GM23338 (cell line): ENCODE measurements around the gene RPL31. TPM values are rescaled to one million over a fixed set of nuclear protein-coding genes. Genes with fewer than 3 reads are reported as not detected.

Experiments used
- CREB1 ChIP-seq: fragments of 250-450 bp; sonication (Bioruptor Pico); IDR thresholded peaks from 2 replicates; pipeline ENCODE4 v1.5.0; 2020; ENCODE audit warnings: low read depth, mild to moderate bottlenecking, moderate library complexity
- CTCF ChIP-seq, 2 experiments: fragments of 200-600 bp in 1 of 2; sonication (generic) in 1 of 2; conservative IDR thresholded peaks; 2 replicates each; pipeline versions ENCODE4 v1.5.1 to v1.6.1; 2016 to 2017; ENCODE audit warnings: antibody characterized with exemption in 2 of 2, low read depth in 2 of 2, mild to moderate bottlenecking in 2 of 2, moderate library complexity in 1 of 2
- ETS1 ChIP-seq: IDR thresholded peaks from 2 replicates; pipeline ENCODE4 v1.6.1; 2016; ENCODE audit warnings: antibody characterized with exemption
- EZH2 ChIP-seq: fragments of 200-600 bp; sonication (generic); IDR thresholded peaks from one replicate; pipeline ENCODE4 v1.8.0; 2017; ENCODE audit warnings: antibody characterized with exemption, mild to moderate bottlenecking, low read depth; ENCODE audit not compliant: unreplicated experiment
- EZH2phosphoT487 ChIP-seq: fragments of 200-600 bp; sonication (generic); IDR thresholded peaks from one replicate; pipeline ENCODE4 v1.8.1; 2018; ENCODE audit warnings: antibody characterized with exemption; ENCODE audit not compliant: unreplicated experiment
- POLR2AphosphoS5 ChIP-seq: IDR thresholded peaks from 2 replicates; pipeline ENCODE4 v1.6.1; 2016; ENCODE audit warnings: antibody characterized with exemption, low read depth
- ZNF462 ChIP-seq: fragments of 250-450 bp; sonication (Bioruptor Pico); IDR thresholded peaks from 2 replicates; pipeline ENCODE4 v1.5.0; 2020; ENCODE audit warnings: mild to moderate bottlenecking, moderate library complexity
- polyA plus RNA-seq: library from polyadenylated mRNA; unstranded; fragments of >200 nt; fragmentation: Nextera tagmentation; extraction: Ambion mirVana; gene quantifications from 2 replicates; pipeline ENCODE4 v1.2.1, GENCODE V29; 2016
- total RNA-seq: library from RNA; depleted of rRNA; stranded (reverse); fragments of >200 nt; shearing (Covaris generic); gene quantifications from 2 replicates; pipeline ENCODE4 v1.2.3, GENCODE V29; 2014

Gene RPL31
- total and polyA plus RNA-seq, 2 experiments from 2014 or later = 819 to 3,213 TPM

- TF ChIP-seq ZNF462 (CRISPR knock-in tag) (no peak), CREB1 (CRISPR knock-in tag) (no peak), POLR2AphosphoS5 (no peak), EZH2phosphoT487 (no peak), ETS1 (no peak), EZH2 (no peak), CTCF (conservative IDR thresholded peaks at IDR 0.05; ENCODE audit: low read depth in 2 of 2) (no peak)
Observed at GRCh38 chr2:101045330-101045729, 43.2 kb downstream of the RPL31 start (continued).
